Mucosa of descending colon (tissue), 3 donors: ENCODE measurements around the gene KIF3A. TPM values are rescaled to one million over a fixed set of nuclear protein-coding genes. Genes with fewer than 3 reads are reported as not detected.

Experiments
- ATAC-seq: fragments of 200-7000 bp; cut with Tn5 transposase; one replicate; pipeline ENCODE4 v1.9.1; 2020; ENCODE audit warnings: mild to moderate bottlenecking, moderate library complexity
- DNase-seq, 3 donors: peaks; one replicate each; pipeline ENCODE4 v3.0.0-alpha.2; 2020
- H3K36me3 ChIP-seq: fragments of 200-600 bp; one replicate; pipeline ENCODE4 v1.8.0; 2021; ENCODE audit warnings: low read depth, mild to moderate bottlenecking
- H3K4me1 ChIP-seq: fragments of 200-600 bp; one replicate; pipeline ENCODE4 v1.8.0; 2021; ENCODE audit warnings: low read depth, mild to moderate bottlenecking
- H3K4me3 ChIP-seq: fragments of 200-600 bp; one replicate; pipeline ENCODE4 v1.8.0; 2021; ENCODE audit warnings: mild to moderate bottlenecking
- H3K9me3 ChIP-seq: fragments of 200-600 bp; one replicate; pipeline ENCODE4 v1.8.0; 2021; ENCODE audit warnings: mild to moderate bottlenecking
- intact Hi-C, 2 donors: fragments of 100-400 bp; cut with DNase I in 1 of 2; cut with micrococcal nuclease in 1 of 2; formaldehyde crosslinking; loops; one replicate each; pipeline versions ENCODE4 v1.11.0 to v1.11.1; 2022; cut with DNase I, micrococcal nuclease
- total RNA-seq, 3 donors: library from RNA; stranded (reverse); fragmentation: NEBNext Ultra II Directional in 2 of 3; extraction: Animal tissue kit (Norgen Biotek cat#: 25700) in 2 of 3; gene quantifications; one replicate each; pipeline versions ENCODE4 v1.2.1 to v1.2.4, GENCODE V29; 2021 to 2023
- TF ChIP-seq, protein P1 (sequence below): fragments of 200-600 bp; IDR thresholded peaks from one replicate; pipeline ENCODE4 v1.8.0; 2022; ENCODE audit warnings: antibody characterized with exemption, mild to moderate bottlenecking
- donor health status: DM: no; HTN: no; CAD: no; lungs with moderate emphysema.
- donor health status: DM: no; HTN: no; CAD: no.
- donor health status: DM: no; HTN: yes; CAD: no.

KIF3A gene
- total RNA-seq, 3 donors from 2014 or later, result 3.2 to 11.0 (median 3.8) TPM

DNA sequence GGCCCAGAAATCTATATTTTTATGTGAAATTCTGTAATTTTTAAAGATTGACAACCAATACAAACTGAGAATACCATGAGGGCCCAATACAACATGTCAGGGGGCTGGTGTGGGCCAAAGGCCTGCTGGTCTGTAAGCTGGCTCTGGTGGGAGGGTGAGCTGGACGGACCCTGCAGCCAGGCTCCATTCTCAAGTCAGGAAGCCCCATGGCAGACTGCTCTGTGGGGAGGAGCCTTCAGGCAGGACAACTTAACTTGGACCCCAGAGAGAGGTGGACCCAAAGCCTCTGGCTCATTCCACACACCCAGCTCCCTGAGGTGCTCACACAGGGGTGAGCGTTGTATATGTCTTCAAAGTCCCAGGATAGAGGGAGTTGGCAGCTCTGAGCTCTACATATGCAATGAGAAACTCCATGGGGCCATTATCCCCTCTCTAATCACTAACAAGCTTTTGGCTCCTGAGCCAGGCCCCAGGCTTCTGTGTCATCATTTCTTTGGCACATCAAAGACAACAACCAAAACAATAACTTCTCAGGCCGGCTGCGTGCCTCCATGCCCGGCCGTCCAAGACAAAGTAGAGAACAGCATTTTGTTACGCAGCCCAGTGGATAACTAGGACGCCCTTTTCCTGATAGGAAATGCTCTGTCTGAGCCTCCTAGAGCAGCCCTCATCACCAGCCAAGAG is 33.3 kb upstream of the KIF3A start:
- Histone ChIP-seq H3K36me3 (no peaks in the 10 kb centered on the region), H3K9me3 (no peaks in the 10 kb centered on the region), H3K4me1 (peaks cover 11% of the 10 kb centered on the region), H3K4me3 (no peak overlapping the region)
- TF ChIP-seq, protein P1, sequence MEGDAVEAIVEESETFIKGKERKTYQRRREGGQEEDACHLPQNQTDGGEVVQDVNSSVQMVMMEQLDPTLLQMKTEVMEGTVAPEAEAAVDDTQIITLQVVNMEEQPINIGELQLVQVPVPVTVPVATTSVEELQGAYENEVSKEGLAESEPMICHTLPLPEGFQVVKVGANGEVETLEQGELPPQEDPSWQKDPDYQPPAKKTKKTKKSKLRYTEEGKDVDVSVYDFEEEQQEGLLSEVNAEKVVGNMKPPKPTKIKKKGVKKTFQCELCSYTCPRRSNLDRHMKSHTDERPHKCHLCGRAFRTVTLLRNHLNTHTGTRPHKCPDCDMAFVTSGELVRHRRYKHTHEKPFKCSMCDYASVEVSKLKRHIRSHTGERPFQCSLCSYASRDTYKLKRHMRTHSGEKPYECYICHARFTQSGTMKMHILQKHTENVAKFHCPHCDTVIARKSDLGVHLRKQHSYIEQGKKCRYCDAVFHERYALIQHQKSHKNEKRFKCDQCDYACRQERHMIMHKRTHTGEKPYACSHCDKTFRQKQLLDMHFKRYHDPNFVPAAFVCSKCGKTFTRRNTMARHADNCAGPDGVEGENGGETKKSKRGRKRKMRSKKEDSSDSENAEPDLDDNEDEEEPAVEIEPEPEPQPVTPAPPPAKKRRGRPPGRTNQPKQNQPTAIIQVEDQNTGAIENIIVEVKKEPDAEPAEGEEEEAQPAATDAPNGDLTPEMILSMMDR, result no peak
- DNase-seq (no peak), ATAC-seq (no peak)
- intact Hi-C loops, result no loop called here

DNA sequence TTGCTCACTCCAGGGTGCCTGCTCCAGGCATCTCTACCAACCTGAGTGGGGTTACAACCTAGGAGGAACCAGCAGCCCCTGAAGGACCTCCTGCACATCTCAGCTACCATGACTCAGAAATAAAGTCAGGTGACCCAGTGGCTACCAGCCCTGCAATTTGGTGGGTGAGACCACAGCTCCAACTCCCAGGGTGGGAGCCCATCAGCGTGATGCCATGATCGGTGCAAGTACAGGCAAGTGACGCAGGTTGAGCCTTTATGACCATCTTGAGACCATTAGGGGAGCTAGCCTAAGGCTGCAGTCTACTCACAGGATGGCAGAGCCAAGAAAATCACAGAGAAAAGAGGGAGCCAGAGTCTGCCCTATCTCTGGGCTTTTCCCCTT is 31.1 kb upstream of the KIF3A start:
- Histone ChIP-seq H3K4me3 (no peak overlapping the region), H3K36me3 (no peaks in the 10 kb centered on the region), H3K9me3 (no peaks in the 10 kb centered on the region), H3K4me1 (no peaks in the 10 kb centered on the region)
- TF ChIP-seq, protein P1, result no peak
- DNase-seq (no peak), ATAC-seq (no peak)
- intact Hi-C loops, result no loop called here

DNA sequence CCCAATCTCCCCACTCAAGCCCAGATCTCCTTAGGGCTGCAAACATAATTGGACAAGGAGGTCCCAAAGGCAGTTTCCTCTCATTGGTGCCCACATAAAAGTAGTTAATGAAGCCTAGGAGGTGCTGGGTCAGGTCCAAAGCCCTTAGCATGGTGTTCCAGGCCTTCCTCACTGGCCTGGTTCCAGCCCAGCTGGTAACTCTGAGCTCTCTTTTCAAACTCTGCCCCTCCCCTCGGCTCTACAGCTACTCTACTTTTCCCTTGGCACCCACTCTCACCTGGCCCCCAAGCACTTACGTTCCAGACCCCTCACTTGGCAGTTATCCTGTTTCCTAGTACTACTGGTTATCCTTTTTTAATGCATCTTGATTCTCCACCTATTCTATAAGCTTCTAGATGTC is 29.8 kb upstream of the KIF3A start:
- intact Hi-C loops, result no loop called here
- ATAC-seq, result no peak
- DNase-seq, result no peak
- no peak overlapping the region for H3K4me3 ChIP-seq
- no peaks in the 10 kb centered on the region for H3K36me3 ChIP-seq
- TF ChIP-seq, protein P1, result no peak
- no peaks in the 10 kb centered on the region for H3K9me3 ChIP-seq
- H3K4me1 ChIP-seq, result no peaks in the 10 kb centered on the region

DNA sequence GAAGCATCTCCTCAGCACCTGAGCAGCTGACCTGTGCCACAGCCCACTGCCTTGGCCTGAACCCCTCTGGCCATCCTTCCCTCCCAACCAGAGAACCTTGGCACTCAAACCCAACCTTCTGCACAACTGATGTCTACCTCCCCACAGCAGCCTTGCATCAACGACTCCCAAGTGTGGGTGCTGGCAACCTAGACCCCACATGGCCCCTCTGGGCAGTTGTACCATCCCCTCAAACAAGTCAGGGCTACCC is 29.4 kb upstream of the KIF3A start:
- DNase-seq, result no peak
- Histone ChIP-seq H3K4me1 (no peaks in the 10 kb centered on the region), H3K36me3 (no peaks in the 10 kb centered on the region), H3K9me3 (no peaks in the 10 kb centered on the region), H3K4me3 (no peak overlapping the region)
- no peak for ATAC-seq
- TF ChIP-seq, protein P1, result no peak
- intact Hi-C loops, result no loop called here

DNA sequence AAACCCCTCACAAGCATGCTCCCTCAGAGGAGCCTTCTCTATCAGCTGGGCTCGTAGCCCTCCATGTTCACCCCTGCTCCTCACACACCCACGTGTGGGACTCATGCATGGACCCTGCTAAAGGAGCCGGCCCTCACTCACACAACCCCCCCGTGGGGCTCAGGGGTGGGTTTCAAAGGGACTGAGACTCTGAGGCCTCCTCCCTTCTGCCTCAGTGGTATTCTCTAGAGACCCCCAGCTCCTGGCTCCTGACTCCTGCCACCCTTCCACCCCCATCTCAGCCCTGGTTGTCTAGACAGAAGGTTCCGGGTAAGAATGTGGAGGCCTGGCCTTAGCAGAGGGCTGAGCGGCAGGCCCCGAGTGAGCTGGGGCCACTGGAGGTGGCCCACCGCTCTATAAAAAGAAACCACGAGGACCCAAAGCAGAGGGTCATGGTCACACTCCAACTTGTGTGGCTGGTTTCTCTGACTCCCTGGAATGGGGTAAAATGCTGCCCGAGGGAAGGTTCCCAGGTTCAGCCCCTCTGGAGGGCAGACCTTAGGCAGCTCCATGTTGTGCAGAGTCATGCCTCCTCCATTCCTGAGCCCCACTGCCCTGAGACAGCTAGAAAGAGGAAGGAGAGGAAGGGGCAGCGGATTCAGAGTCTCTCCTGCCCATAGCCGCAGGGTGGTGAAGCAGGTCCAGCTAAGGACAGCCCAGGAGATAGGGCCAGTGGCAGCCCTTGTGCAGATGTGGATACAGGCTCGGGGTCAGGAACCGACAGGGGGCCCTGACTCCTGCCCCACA is 28.9 kb upstream of the KIF3A start:
- ATAC-seq, result no peak
- intact Hi-C loops, result no loop called here

More for the DNA sequence above, 28.9 kb upstream of the KIF3A start:
- TF ChIP-seq, protein P1, result no peak
- H3K9me3 ChIP-seq, result no peaks in the 10 kb centered on the region
- H3K4me1 ChIP-seq, result no peaks in the 10 kb centered on the region
- H3K4me3 ChIP-seq, result no peak overlapping the region
- no peaks in the 10 kb centered on the region for H3K36me3 ChIP-seq
- no peak for DNase-seq
